OCI-LY1 (cell line): ENCODE measurements around the gene ELFN1.

ENCODE experiments used
- EZH2 ChIP-seq: fragments of 200-600 bp; sonication (generic), shearing (Covaris generic); IDR thresholded peaks from 2 replicates; pipeline ENCODE4 v1.8.0; 2017; ENCODE audit warnings: borderline replicate concordance, mixed run types, mild to moderate bottlenecking, antibody characterized with exemption, low read length, moderate library complexity, mixed read lengths
- TF ChIP-seq, protein P1 (sequence below): fragments of 200-600 bp; sonication (generic), shearing (Covaris generic); IDR thresholded peaks from 2 replicates; pipeline ENCODE4 v1.5.1; 2017; ENCODE audit warnings: mild to moderate bottlenecking, antibody characterized with exemption, low read length, moderate library complexity, mixed read lengths

DNA sequence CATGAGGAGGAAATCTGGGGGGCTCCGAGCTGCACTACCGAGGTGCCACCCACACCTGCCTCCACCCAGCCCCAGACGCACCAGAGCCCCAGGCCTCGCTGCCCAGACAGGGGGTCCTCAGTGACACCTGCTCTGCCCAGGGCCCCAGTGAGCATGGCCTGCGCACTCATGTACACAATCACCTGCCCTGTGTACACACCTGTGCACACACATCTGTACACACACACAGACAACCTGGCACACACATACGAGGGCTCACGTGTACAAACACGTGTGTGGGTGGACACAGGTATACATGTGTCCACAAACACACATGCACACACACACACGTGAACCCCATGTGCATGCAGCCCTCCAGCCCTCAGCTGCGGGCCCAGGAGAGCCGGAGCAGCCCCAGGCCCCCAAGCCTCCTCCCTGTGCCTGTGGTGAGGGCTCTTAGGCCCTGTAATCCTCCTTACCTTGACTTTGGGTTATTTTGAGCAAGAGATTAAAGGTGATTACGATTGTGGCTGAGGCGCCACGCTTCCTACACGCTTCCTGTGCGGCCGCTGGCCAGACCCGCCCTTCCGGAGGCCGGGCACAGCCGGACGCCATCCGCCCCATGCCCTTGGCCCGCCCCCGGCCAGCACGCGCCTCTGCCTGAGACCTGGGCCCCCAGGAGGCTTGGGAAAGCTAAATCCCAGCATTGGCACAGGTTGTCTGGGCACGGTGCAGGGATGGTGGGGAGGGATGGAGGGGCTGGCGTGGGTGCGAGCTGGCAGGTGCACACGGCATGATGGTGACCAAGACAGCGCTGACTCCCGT, 71.9 kb downstream of the ELFN1 start:
- no peak for TF ChIP-seq EZH2
- TF ChIP-seq, protein P1, sequence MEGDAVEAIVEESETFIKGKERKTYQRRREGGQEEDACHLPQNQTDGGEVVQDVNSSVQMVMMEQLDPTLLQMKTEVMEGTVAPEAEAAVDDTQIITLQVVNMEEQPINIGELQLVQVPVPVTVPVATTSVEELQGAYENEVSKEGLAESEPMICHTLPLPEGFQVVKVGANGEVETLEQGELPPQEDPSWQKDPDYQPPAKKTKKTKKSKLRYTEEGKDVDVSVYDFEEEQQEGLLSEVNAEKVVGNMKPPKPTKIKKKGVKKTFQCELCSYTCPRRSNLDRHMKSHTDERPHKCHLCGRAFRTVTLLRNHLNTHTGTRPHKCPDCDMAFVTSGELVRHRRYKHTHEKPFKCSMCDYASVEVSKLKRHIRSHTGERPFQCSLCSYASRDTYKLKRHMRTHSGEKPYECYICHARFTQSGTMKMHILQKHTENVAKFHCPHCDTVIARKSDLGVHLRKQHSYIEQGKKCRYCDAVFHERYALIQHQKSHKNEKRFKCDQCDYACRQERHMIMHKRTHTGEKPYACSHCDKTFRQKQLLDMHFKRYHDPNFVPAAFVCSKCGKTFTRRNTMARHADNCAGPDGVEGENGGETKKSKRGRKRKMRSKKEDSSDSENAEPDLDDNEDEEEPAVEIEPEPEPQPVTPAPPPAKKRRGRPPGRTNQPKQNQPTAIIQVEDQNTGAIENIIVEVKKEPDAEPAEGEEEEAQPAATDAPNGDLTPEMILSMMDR = no peak
